Measurements from ENCODE around the gene TGFBR2.

The TGFBR2 gene

GRCh38 chr3:30691249-30691880 lies 85.0 kb downstream of the TGFBR2 start:
- no peak for DNase-seq (ENCODE audit: low read depth)
- no peak overlapping the region for H3K4me3 ChIP-seq (ENCODE audit: low read depth, low read length)
- TF ChIP-seq CTCF (IDR thresholded peaks at IDR 0.05; ENCODE audit: low read depth, low read length, missing control alignments) = no peak

GRCh38 chr3:30691944-30692343 lies 85.5 kb downstream of the TGFBR2 start:
- TF ChIP-seq CTCF (IDR thresholded peaks at IDR 0.05; ENCODE audit: low read depth, low read length, missing control alignments) = no peak
- DNase-seq (ENCODE audit: low read depth) = no peak
- no peak overlapping the region for H3K4me3 ChIP-seq (ENCODE audit: low read depth, low read length)

DNA sequence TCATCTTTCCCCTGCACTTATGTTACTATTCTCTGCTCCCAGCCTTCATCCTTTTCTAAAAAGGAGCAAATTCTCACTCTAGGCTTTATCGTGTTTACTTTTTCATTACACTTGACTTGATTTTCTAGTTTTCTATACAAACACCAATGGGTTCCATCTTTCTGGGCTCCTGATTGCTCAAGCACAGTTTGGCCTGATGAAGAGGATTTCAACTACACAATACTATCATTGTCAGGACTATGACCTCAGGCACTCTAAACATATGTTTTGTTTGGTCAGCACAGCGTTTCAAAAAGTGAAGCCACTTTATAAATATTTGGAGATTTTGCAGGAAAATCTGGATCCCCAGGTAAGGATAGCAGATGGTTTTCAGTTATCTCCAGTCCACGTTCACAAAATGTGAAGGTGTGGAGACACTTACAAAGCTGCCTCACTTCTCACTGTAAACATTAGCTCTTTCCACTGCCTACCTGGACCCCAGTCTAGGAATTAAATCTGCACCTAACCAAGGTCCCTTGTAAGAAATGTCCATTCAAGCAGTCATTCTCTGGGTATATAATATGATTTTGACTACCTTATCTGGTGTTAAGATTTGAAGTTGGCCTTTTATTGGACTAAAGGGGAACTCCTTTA lies 86.2 kb downstream of the TGFBR2 start:
- no peak for DNase-seq (ENCODE audit: low read depth)
- TF ChIP-seq CTCF (IDR thresholded peaks at IDR 0.05; ENCODE audit: low read depth, low read length, missing control alignments) = no peak
- no peak overlapping the region for H3K4me3 ChIP-seq (ENCODE audit: low read depth, low read length)

DNA sequence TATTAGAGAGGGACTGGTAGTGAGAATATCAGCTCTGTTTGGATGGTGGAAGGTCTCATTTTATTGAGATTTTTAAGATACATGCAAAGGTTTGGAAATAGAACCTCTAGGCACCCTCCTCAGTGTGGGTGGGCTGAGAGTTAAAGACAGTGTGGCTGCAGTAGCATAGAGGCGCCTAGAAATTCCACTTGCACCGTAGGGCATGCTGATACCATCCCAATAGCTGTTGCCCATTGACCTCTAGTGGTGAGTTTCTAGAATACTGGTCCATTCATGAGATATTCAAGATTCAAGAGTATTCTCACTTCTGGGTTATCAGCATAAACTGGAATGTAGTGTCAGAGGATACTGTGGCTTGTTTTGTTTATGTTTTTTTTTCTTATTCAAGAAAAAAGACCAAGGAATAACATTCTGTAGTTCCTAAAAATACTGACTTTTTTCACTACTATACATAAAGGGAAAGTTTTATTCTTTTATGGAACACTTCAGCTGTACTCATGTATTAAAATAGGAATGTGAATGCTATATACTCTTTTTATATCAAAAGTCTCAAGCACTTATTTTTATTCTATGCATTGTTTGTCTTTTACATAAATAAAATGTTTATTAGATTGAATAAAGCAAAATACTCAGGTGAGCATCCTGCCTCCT lies 87.2 kb downstream of the TGFBR2 start:
- peak; percentile 22 for DNase-seq (ENCODE audit: low read depth)
- H3K4me3 ChIP-seq (ENCODE audit: low read depth, low read length) = no peak overlapping the region
- TF ChIP-seq CTCF (IDR thresholded peaks at IDR 0.05; ENCODE audit: low read depth, low read length, missing control alignments) = peak; percentile 76

DNA sequence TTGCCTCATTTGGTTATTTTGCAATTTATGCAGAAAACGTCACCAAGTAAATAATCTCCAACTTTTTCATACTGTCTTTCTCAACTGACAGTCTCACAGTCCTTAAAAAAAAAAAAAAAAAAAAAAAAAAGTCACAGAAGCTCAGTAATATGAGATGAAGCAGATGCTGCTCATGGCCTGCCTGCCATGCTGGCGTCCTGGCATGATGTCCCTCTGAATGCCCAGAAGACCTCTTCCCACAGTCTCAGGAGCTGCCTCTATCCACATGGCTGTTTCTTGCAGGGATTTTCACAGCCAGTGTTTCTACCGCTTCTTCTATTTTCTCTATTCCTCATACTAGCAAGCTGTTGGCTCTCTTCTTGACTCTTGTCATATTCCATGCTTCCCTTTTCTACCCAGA lies 87.7 kb downstream of the TGFBR2 start:
- no peak for TF ChIP-seq CTCF (IDR thresholded peaks at IDR 0.05; ENCODE audit: low read depth, low read length, missing control alignments)
- DNase-seq (ENCODE audit: low read depth) = no peak
- no peak overlapping the region for H3K4me3 ChIP-seq (ENCODE audit: low read depth, low read length)

GRCh38 chr3:30694668-30695067 lies 88.3 kb downstream of the TGFBR2 start:
- no peak for DNase-seq (ENCODE audit: low read depth)
- no peak overlapping the region for H3K4me3 ChIP-seq (ENCODE audit: low read depth, low read length)
- TF ChIP-seq CTCF (IDR thresholded peaks at IDR 0.05; ENCODE audit: low read depth, low read length, missing control alignments) = no peak
